ENCODE data around the gene PAK6.

- TF ChIP-seq, protein P1, sequence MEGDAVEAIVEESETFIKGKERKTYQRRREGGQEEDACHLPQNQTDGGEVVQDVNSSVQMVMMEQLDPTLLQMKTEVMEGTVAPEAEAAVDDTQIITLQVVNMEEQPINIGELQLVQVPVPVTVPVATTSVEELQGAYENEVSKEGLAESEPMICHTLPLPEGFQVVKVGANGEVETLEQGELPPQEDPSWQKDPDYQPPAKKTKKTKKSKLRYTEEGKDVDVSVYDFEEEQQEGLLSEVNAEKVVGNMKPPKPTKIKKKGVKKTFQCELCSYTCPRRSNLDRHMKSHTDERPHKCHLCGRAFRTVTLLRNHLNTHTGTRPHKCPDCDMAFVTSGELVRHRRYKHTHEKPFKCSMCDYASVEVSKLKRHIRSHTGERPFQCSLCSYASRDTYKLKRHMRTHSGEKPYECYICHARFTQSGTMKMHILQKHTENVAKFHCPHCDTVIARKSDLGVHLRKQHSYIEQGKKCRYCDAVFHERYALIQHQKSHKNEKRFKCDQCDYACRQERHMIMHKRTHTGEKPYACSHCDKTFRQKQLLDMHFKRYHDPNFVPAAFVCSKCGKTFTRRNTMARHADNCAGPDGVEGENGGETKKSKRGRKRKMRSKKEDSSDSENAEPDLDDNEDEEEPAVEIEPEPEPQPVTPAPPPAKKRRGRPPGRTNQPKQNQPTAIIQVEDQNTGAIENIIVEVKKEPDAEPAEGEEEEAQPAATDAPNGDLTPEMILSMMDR (IDR thresholded peaks at IDR 0.05): no peak
- TF ChIP-seq POLR2A (IDR thresholded peaks at IDR 0.05): no peak
Observed at GRCh38 chr15:40269604-40270003, 30.7 kb downstream of the PAK6 start.
